Neural cell (in vitro differentiated cells): Measurements from ENCODE around the gene THOP1. TPM values are rescaled to one million over a fixed set of nuclear protein-coding genes. Genes with fewer than 3 reads are reported as not detected.

Experiments
- H2AFZ ChIP-seq: fragments of 200-600, 300-800 bp; sonication (generic), shearing (Covaris generic); 2 replicates; pipeline ENCODE4 v1.6.0; 2014; ENCODE audit warnings: low read depth, mild to moderate bottlenecking, antibody characterized with exemption, low read length, moderate library complexity
- H3F3A ChIP-seq: fragments of 200-600 bp; shearing (Covaris generic); 2 replicates; pipeline ENCODE4 v1.6.1; 2016; ENCODE audit warnings: mild to moderate bottlenecking, moderate library complexity, mixed read lengths, antibody characterized with exemption, low read length; ENCODE audit not compliant: insufficient read depth, poor library complexity, severe bottlenecking
- H3K27ac ChIP-seq: fragments of 200-600, 300-800 bp; sonication (generic), shearing (Covaris generic); 2 replicates; pipeline ENCODE4 v1.5.1; 2014; ENCODE audit warnings: mild to moderate bottlenecking, low read length, moderate library complexity
- H3K27me3 ChIP-seq: fragments of 300-800, 200-600 bp; sonication (generic), shearing (Covaris generic); 2 replicates; pipeline ENCODE4 v1.6.0; 2014; ENCODE audit warnings: mild to moderate bottlenecking, low read depth, low read length, moderate library complexity; ENCODE audit not compliant: insufficient read depth
- H3K36me3 ChIP-seq: fragments of 300-800, 200-600 bp; sonication (generic), shearing (Covaris generic); 2 replicates; pipeline ENCODE4 v1.5.1; 2014; ENCODE audit warnings: mild to moderate bottlenecking, antibody characterized with exemption, low read length, moderate library complexity; ENCODE audit not compliant: insufficient read depth
- H3K4me2 ChIP-seq: fragments of 300-800, 200-600 bp; sonication (generic), shearing (Covaris generic); 2 replicates; pipeline ENCODE4 v1.6.0; 2014; ENCODE audit warnings: mild to moderate bottlenecking, low read length
- H3K4me3 ChIP-seq: fragments of 300-800, 200-600 bp; sonication (generic), shearing (Covaris generic); 2 replicates; pipeline ENCODE4 v1.5.1; 2014; ENCODE audit warnings: mild to moderate bottlenecking, low read length, moderate library complexity
- H3K79me2 ChIP-seq: fragments of 200-600 bp; shearing (Covaris generic); replicated peaks from 2 replicates; pipeline ENCODE4 v1.6.0; 2014; ENCODE audit warnings: mild to moderate bottlenecking, low read length, moderate library complexity; ENCODE audit not compliant: insufficient read depth
- H3K9ac ChIP-seq: fragments of 300-800, 200-600 bp; sonication (generic), shearing (Covaris generic); 2 replicates; pipeline ENCODE4 v1.6.1; 2016; ENCODE audit warnings: mild to moderate bottlenecking, low read length, mixed read lengths
- H3K9me2 ChIP-seq: fragments of 200-600 bp; shearing (Covaris generic); 2 replicates; pipeline ENCODE4 v1.6.1; 2016; ENCODE audit warnings: mild to moderate bottlenecking, low read length, mixed read lengths; ENCODE audit not compliant: insufficient read depth
- H3K9me3 ChIP-seq: fragments of 200-600, 300-800 bp; sonication (generic), shearing (Covaris generic); 2 replicates; pipeline ENCODE4 v1.6.1; 2016; ENCODE audit warnings: mild to moderate bottlenecking, mixed run types, low read length, moderate library complexity, mixed read lengths
- H4K20me1 ChIP-seq: fragments of 200-600 bp; shearing (Covaris generic); 2 replicates; pipeline ENCODE4 v1.6.1; 2016; ENCODE audit warnings: mild to moderate bottlenecking, mixed run types; ENCODE audit not compliant: insufficient read depth
- EP300 ChIP-seq: fragments of 450-650 bp; conservative IDR thresholded peaks from 2 replicates; pipeline ENCODE4 v1.6.1; 2014; ENCODE audit warnings: antibody characterized with exemption, mild to moderate bottlenecking, moderate library complexity; ENCODE audit not compliant: poor library complexity, severe bottlenecking
- EZH2 ChIP-seq: fragments of 200-600, 300-800 bp; shearing (Covaris generic), sonication (generic); IDR thresholded peaks from 2 replicates; pipeline ENCODE4 v1.6.1; 2014; ENCODE audit warnings: antibody characterized with exemption, low read length, borderline replicate concordance, mild to moderate bottlenecking; ENCODE audit not compliant: insufficient read depth, poor library complexity, severe bottlenecking
- MXI1 ChIP-seq: fragments of 450-650 bp; conservative IDR thresholded peaks from 2 replicates; pipeline ENCODE4 v1.6.1; 2014; ENCODE audit warnings: antibody characterized with exemption, mild to moderate bottlenecking; ENCODE audit not compliant: poor library complexity, severe bottlenecking
- POLR2AphosphoS5 ChIP-seq: IDR thresholded peaks from 2 replicates; pipeline ENCODE4 v1.6.1; 2012
- RAD21 ChIP-seq: fragments of 450-650 bp; conservative IDR thresholded peaks from 2 replicates; pipeline ENCODE4 v1.6.1; 2014; ENCODE audit warnings: antibody characterized with exemption, mild to moderate bottlenecking, moderate library complexity
- SMC3 ChIP-seq: fragments of 450-650 bp; conservative IDR thresholded peaks from 2 replicates; pipeline ENCODE4 v1.6.1; 2014; ENCODE audit warnings: antibody characterized with exemption, mild to moderate bottlenecking, moderate library complexity; ENCODE audit not compliant: poor library complexity
- TAF1 ChIP-seq: IDR thresholded peaks from 2 replicates; pipeline ENCODE4 v1.6.1; 2012; ENCODE audit warnings: low read depth
- polyA plus RNA-seq: library from polyadenylated mRNA; depleted of rRNA; stranded (reverse); fragments of >200 nt; gene quantifications from 2 replicates; pipeline ENCODE4 v1.2.3, GENCODE V29; 2014
- TF ChIP-seq, protein P1 (sequence below): fragments of 450-650 bp; IDR thresholded peaks from 2 replicates; pipeline ENCODE4 v1.5.1; 2014; ENCODE audit warnings: antibody characterized with exemption, mild to moderate bottlenecking, moderate library complexity; ENCODE audit not compliant: poor library complexity, severe bottlenecking
- TF ChIP-seq, protein P2 (sequence below): IDR thresholded peaks from 2 replicates; pipeline ENCODE4 v1.6.1; 2012; ENCODE audit warnings: borderline replicate concordance

The THOP1 gene
- polyA plus RNA-seq, 1 donor from 2014 or later = 113 TPM

DNA sequence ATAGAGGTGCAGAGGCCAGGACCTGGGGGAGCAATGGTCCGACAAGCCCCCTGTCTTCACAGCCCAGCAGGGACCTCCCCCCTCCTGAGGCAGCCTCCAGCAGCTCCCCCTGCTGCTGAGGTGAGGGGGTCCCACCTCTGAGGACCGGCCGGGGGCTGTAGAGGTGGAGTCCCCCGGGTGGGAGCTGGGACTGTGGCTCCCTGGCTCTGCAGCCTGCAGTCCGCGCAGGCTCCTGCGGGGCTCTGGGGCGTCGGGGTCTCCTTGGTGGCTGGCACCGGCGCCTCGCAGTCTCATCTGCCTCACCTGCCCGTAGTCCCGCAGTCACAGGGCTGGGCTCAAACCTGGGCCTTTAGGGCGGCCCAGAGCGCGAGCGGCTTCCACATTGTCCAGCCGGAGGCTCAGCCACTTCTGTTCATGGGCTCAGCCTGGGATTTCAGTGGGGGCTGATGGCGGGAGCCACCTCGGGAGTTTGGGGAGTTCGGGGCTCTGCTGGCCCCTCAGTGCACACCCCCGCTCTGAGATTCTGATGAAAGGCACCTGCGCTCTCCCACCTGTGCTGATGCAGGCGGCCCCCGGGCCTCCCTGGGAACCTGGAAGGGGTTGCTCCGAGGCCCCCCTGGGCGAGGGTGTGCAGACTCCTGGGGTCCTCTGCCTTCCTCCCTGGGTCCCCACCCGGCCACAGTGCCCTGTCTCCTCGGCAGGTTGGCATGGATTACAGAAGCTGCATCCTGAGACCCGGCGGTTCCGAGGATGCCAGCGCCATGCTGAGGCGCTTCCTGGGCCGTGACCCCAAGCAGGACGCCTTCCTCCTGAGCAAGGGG lies 27.3 kb downstream of the THOP1 start:
- H3K4me3 ChIP-seq = no peak overlapping the region
- no peaks in the 10 kb centered on the region for H3F3A ChIP-seq
- TF ChIP-seq, protein P1, sequence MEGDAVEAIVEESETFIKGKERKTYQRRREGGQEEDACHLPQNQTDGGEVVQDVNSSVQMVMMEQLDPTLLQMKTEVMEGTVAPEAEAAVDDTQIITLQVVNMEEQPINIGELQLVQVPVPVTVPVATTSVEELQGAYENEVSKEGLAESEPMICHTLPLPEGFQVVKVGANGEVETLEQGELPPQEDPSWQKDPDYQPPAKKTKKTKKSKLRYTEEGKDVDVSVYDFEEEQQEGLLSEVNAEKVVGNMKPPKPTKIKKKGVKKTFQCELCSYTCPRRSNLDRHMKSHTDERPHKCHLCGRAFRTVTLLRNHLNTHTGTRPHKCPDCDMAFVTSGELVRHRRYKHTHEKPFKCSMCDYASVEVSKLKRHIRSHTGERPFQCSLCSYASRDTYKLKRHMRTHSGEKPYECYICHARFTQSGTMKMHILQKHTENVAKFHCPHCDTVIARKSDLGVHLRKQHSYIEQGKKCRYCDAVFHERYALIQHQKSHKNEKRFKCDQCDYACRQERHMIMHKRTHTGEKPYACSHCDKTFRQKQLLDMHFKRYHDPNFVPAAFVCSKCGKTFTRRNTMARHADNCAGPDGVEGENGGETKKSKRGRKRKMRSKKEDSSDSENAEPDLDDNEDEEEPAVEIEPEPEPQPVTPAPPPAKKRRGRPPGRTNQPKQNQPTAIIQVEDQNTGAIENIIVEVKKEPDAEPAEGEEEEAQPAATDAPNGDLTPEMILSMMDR = no peak
- TF ChIP-seq MXI1 (no peak), SMC3 (no peak), EZH2 (no peak), TAF1 (no peak)
- no peaks in the 10 kb centered on the region for H3K27me3 ChIP-seq
- no peak overlapping the region for H2AFZ ChIP-seq
- no peaks in the 10 kb centered on the region for H3K79me2 ChIP-seq
- H3K9me3 ChIP-seq = no peaks in the 10 kb centered on the region
- H3K27ac ChIP-seq = no peak overlapping the region
- H3K4me2 ChIP-seq = no peak overlapping the region
- H3K36me3 ChIP-seq = no peaks in the 10 kb centered on the region
- H3K9me2 ChIP-seq = no peaks in the 10 kb centered on the region
- H3K9ac ChIP-seq = no peak overlapping the region
- no peaks in the 10 kb centered on the region for H4K20me1 ChIP-seq

DNA sequence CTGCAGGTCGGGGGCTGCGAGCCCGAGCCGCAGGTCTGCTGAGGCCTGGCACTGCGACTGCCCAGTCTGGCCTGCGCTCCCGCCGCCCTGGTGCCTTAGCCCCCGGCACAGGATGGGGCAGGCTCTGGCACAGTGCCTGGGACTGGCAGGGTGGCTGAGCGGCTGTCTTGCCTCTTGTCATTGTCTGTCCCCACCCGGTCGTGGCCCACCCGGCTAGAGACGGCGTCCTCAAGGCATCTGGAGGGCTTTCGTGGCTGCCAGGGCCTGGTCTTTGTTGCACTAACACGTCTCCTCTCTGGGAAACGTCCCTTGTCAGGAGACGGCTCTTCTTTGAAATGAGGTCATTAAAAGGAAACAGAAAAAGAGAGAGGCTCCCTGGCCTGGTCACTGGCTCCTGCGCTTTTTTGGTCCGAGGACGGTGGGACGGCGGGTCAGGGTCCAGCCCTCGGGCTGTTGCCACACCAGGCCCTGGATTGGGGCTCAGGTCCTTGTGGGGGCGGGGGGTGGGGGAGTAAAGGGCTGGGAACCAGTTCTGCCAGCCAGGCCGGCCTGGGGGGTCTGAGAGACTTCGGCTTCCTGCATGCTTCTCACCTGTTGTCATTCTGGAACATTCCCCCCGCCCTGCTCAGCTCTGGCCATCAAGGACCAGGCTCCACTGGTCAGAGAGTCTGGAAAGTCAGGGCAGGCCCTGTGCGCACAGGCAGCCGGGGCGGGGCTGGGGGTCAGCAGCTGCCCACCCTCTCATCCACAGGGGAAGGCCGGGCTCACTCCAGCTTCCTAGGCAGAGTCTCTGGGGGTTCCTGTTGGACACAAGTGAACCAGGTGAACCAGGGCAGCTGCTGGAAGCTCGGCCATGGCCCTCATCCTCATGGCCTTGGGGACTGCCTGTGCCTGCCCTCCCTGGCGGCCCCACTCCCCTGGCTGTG lies 28.2 kb downstream of the THOP1 start:
- Histone ChIP-seq H3K9ac (no peak overlapping the region), H3K4me3 (no peak overlapping the region), H3F3A (no peaks in the 10 kb centered on the region), H3K79me2 (no peaks in the 10 kb centered on the region), H3K9me2 (no peaks in the 10 kb centered on the region), H3K36me3 (no peaks in the 10 kb centered on the region), H3K27ac (no peak overlapping the region), H3K9me3 (no peaks in the 10 kb centered on the region), H3K4me2 (no peak overlapping the region), H2AFZ (no peak overlapping the region), H4K20me1 (no peaks in the 10 kb centered on the region), H3K27me3 (no peaks in the 10 kb centered on the region)
- no peak for TF ChIP-seq MXI1
- TF ChIP-seq, protein P1 = no peak
- no peak for TF ChIP-seq POLR2AphosphoS5
- TF ChIP-seq SMC3 = no peak
- TF ChIP-seq EZH2 = no peak
- TF ChIP-seq TAF1 = no peak
- no peak for TF ChIP-seq EP300
- TF ChIP-seq, protein P2, sequence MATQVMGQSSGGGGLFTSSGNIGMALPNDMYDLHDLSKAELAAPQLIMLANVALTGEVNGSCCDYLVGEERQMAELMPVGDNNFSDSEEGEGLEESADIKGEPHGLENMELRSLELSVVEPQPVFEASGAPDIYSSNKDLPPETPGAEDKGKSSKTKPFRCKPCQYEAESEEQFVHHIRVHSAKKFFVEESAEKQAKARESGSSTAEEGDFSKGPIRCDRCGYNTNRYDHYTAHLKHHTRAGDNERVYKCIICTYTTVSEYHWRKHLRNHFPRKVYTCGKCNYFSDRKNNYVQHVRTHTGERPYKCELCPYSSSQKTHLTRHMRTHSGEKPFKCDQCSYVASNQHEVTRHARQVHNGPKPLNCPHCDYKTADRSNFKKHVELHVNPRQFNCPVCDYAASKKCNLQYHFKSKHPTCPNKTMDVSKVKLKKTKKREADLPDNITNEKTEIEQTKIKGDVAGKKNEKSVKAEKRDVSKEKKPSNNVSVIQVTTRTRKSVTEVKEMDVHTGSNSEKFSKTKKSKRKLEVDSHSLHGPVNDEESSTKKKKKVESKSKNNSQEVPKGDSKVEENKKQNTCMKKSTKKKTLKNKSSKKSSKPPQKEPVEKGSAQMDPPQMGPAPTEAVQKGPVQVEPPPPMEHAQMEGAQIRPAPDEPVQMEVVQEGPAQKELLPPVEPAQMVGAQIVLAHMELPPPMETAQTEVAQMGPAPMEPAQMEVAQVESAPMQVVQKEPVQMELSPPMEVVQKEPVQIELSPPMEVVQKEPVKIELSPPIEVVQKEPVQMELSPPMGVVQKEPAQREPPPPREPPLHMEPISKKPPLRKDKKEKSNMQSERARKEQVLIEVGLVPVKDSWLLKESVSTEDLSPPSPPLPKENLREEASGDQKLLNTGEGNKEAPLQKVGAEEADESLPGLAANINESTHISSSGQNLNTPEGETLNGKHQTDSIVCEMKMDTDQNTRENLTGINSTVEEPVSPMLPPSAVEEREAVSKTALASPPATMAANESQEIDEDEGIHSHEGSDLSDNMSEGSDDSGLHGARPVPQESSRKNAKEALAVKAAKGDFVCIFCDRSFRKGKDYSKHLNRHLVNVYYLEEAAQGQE = no peak
- no peak for TF ChIP-seq RAD21
